ENCODE measurements around the gene SPANXD. TPM values are rescaled to one million over a fixed set of nuclear protein-coding genes. Genes with fewer than 3 reads are reported as not detected.
"Not testable (repeated sequence)": the region's sequence is repeated elsewhere in the genome, so short reads cannot be mapped to it uniquely, and the experiment has no call there.

The SPANXD gene
- polyA plus RNA-seq (ENCODE audit: insufficient read depth in 1 of 5, insufficient read length in 5 of 5, low replicate concordance in 1 of 5), result not detected
- long read RNA-seq, donor 1, result 0 reads
- long read RNA-seq, donor 2, result 0 reads
- long read RNA-seq, donor 3, result 0 reads
- long read RNA-seq, donor 4, result 0 reads
- long read RNA-seq, donor 5, result 0 reads
- long read RNA-seq, donor 6, result 0 reads
- long read RNA-seq, donor 7, result 0 reads
- long read RNA-seq, donor 8, result 0 reads

DNA sequence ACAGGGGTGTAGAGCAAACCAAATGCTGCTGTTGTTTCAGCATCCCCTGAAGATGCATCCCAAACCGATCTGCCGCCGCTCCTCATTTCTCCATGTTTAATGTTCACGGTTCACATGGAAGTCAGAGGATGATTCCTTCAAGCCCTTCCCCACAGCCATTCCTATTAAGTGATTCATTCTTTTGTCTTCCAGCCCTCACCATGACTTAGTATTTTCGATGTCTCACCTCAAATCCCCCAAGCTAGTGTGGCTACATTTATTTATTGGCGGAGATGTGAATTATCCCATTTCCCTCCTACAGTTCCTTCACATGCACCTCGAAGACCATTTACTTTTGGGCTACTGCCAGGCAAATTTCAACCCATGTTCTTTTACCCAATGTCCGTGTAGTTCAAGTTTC is at the start of gene SPANXD:
TSS of gene SPANXD (minus strand) at position 101 of the 400 bp plus-strand sequence. CDS start 334 bp downstream, outside the sequence.
- not testable (repeated sequence) for DNase-seq

DNA sequence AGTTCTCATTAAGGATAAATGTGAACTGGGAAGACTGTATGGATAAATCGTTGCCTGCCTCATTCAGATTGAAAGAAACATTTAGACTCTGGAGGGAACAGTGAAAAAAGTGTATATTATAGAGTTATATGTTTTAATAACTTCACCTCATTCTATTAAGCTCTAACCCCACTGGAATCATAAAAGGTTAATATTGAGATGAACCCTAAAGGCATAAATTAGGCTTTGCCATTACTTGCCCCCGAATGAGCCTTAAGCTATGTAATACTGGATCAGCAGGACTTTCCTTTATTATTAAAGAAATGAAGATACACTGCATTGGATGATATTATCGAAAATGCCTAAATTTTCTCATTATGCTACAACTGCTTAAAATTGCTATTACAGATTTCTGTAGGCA is 44.1 kb upstream of the SPANXD start:
- DNase-seq, result no peak

- DNase-seq, result no peak
Measured at GRCh38 chrX:141736656-141737055, 38.1 kb upstream of the SPANXD start.

DNA sequence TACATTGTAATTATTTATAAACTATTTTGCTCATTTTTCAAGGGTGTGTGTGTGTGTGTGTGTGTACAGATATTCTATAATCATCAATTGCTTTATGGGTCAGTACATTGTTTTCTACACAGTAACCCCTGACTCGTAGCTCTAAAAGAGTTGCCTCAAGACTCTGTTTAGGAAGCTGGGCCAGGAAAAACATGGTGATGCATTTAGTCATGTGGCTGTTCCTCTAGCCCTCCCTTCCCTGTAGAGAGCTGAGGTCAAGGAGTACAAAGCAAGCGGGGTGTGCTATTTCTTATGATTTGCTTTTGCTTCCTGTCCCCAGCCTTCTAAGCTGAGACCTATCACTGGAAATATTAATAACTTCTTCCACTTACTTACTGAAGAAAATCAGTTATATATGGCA is 34.8 kb upstream of the SPANXD start:
- no peak for DNase-seq

GRCh38 chrX:141732031-141732430 is 33.5 kb upstream of the SPANXD start:
- peak in 1 of 2 donors; percentile 8 for DNase-seq

GRCh38 chrX:141724186-141724585 is 25.6 kb upstream of the SPANXD start:
- no peak for DNase-seq

- no peak for DNase-seq
Measured at GRCh38 chrX:141714680-141715079, 16.1 kb upstream of the SPANXD start.

- no peak for DNase-seq
Measured at GRCh38 chrX:141701072-141701471, 2.5 kb upstream of the SPANXD start.

GRCh38 chrX:141673946-141674345 is 24.6 kb downstream of the SPANXD start:
- no peak for DNase-seq

DNA sequence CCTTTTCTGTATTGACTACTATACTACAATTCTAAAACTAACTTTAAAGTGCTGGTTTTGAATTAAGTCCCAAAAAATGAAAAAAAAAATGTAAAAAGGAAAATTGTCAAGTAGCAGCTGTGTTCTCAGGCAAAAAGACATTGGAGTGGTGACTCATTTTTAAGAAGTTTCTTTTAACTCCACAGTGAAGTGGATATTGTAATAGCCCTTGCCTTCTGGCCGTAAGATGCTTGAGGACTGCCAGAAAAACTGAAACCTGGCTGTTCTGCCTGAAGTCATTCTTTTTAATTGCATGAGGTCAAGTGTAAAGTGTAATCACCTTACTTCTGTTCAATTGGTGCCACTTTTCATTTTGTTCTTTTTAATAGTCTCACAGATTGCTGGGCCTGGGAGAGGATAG is 28.9 kb downstream of the SPANXD start:
- DNase-seq, result peak in 1 of 2 donors; percentile 2

DNA sequence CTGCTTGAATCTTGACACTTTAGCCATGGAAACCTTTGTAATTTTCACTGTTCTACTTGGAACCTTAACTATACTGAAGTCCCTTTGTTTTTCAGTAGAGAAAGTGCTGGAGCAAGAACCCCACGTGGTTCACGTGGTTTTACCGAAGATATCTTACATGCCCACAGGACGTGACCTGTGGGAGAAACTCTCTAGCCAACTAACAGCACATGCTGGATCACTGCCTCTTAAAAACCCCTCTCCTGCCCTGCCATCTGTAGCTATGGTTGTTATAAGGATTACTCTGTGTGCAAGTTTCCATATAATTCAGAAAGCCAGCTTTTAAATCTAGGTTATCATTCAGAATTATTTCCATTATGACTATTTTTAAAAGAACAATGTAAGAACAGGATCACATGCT is 30.2 kb downstream of the SPANXD start:
- no peak for DNase-seq

DNA sequence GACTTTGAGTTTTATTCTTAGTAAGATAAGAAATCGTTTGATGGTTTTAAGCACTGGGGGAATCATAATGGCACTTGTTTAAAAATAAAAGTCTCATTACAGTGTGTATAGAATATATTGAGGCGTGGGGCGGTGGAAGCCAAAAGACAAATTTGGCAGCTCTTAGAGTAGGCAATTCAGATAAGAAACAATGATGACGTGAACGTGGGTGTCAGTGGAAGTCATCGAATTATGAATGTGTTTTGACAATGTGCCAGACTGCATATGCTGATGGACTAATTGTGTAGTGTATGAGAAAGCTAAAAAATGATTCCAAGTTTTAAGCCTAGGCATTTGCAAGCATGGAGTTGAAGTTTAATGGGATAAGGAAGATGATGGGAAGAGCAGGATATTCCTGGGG is 35.8 kb downstream of the SPANXD start:
- no peak for DNase-seq

DNA sequence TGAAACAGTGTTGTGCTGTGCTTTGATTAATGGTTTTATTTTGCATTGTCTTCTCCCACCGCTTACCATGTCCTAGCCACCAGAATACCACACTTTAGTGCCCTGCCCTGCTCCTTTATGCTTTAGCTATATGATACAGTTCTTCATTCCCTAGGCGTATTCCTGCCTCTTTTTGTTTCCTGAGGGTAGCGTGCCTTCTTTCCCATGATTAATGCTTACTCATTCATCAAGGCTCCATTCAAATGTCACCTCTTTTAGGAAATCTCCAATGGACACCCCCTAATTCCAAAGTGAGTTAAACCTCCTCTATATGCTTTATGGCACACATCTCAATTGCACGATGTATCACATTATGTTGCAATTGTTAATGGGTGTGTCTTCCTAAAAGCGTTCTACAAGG is 46.3 kb downstream of the SPANXD start:
- no peak for DNase-seq

Other genes with a start within 250 kb of the SPANXD start
- gene SPANXA1, start 114.0 kb downstream of the SPANXD start, polyA plus RNA-seq (ENCODE audit: insufficient read depth in 1 of 5, insufficient read length in 5 of 5, low replicate concordance in 1 of 5), result not detected
- gene SPANXA2, start 109.0 kb downstream of the SPANXD start, polyA plus RNA-seq (ENCODE audit: insufficient read depth in 1 of 5, insufficient read length in 5 of 5, low replicate concordance in 1 of 5), result not detected
- 1 to 10 TPM in 1 of 5 donors, under 1 TPM in 4; 0.17 to 1.6 (median 0.67) TPM for gene MAGEC3, start 139.6 kb upstream of the SPANXD start, polyA plus RNA-seq (ENCODE audit: insufficient read depth in 1 of 5, insufficient read length in 5 of 5, low replicate concordance in 1 of 5)
- not detected for gene MAGEC1, start 205.2 kb upstream of the SPANXD start, polyA plus RNA-seq (ENCODE audit: insufficient read depth in 1 of 5, insufficient read length in 5 of 5, low replicate concordance in 1 of 5)